ENCODE data around the gene GPAM.
"Not testable (repeated sequence)": the region's sequence is repeated elsewhere in the genome, so short reads cannot be mapped to it uniquely, and the experiment has no call there.

GPAM gene

GRCh38 chr10:112126172-112126571 lies 57.4 kb downstream of the GPAM start:
- DNase-seq, result no peak

- DNase-seq, result no peak
Measured at GRCh38 chr10:112124866-112125265, 58.7 kb downstream of the GPAM start.

GRCh38 chr10:112122827-112123226 lies 60.7 kb downstream of the GPAM start:
- DNase-seq, result no peak

DNA sequence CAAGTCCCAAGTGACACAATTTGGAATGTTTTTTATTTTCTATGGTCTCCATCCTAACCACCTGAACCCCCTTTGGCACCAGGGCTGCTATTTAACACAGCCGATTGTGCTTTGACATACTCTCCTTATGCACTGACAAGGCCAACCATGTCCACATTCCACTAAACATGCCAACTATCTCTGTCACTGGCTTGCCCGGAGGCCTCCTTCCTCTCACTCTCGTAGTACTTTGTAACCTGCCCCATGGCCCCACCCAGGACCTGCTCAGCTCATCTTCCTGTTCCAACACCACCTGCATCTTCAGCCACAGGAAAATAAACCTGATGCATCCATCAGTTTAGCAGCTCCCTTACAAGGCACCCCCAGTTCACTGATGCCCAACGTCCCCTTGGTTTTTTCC lies 63.1 kb downstream of the GPAM start:
- no peak for DNase-seq

GRCh38 chr10:112115781-112116385 lies 67.7 kb downstream of the GPAM start:
- DNase-seq, result peak; percentile 41 to 52

- DNase-seq, result not testable (repeated sequence)
Measured at GRCh38 chr10:112109779-112110178, 73.8 kb downstream of the GPAM start.

All from activated CD4-positive, alpha-beta T cell treated with anti-CD3 and anti-CD28 coated beads, Interleukin-2, amount 50 U/mL, for 48 hours (primary cell).